A673 (cell line): Measurements from ENCODE around the gene FBXO45. TPM values are rescaled to one million over a fixed set of nuclear protein-coding genes. Genes with fewer than 3 reads are reported as not detected.
"Not testable (repeated sequence)": the region's sequence is repeated elsewhere in the genome, so short reads cannot be mapped to it uniquely, and the experiment has no call there.

ENCODE experiments used
- BruUV-seq: library from RNA; stranded (reverse); fragments of 400-500 nt; replicated peaks from 2 replicates; lab custom pipeline; 2021; lab: Mats Ljungman, UMichigan
- CTCF ChIA-PET: fragments of 300-600 bp; sonication (Branson Sonifier 250); formaldehyde crosslinking; loops from one replicate; lab custom pipeline; 2022; ENCODE audit warnings: antibody characterized with exemption; lab: Charles Lee
- POLR2A ChIA-PET: fragments of 300-600 bp; sonication (Branson Sonifier 250); formaldehyde crosslinking; loops from one replicate; lab custom pipeline; 2022; ENCODE audit warnings: antibody characterized with exemption; ENCODE audit not compliant: low non-redundant PET; lab: Charles Lee
- DNase-seq: peaks from one replicate; pipeline ENCODE4 v3.0.0-alpha.2; 2015; ENCODE audit warnings: low spot score
- H3K27ac ChIP-seq: fragments of 200-600 bp; sonication (generic); 2 replicates; pipeline ENCODE4 v1.5.1; 2016; ENCODE audit warnings: mixed run types, low read depth, mild to moderate bottlenecking, mixed read lengths, antibody characterized with exemption, low read length; ENCODE audit not compliant: poor library complexity, severe bottlenecking
- H3K27me3 ChIP-seq: fragments of 200-600 bp; sonication (generic); replicated peaks from 2 replicates; pipeline ENCODE4 v1.6.1; 2017; ENCODE audit warnings: mixed run types, low read depth, mild to moderate bottlenecking, mixed read lengths, antibody characterized with exemption, low read length; ENCODE audit not compliant: insufficient read depth, poor library complexity
- H3K36me3 ChIP-seq: fragments of 200-600 bp; sonication (generic); 2 replicates; pipeline ENCODE4 v1.6.1; 2016; ENCODE audit warnings: mixed run types, mild to moderate bottlenecking, mixed read lengths, antibody characterized with exemption, low read length; ENCODE audit not compliant: insufficient read depth, poor library complexity, severe bottlenecking
- H3K4me1 ChIP-seq: fragments of 200-600 bp; sonication (generic); 2 replicates; pipeline ENCODE4 v1.6.1; 2017; ENCODE audit warnings: mixed run types, mild to moderate bottlenecking, mixed read lengths, antibody characterized with exemption, low read length; ENCODE audit not compliant: insufficient read depth, poor library complexity, severe bottlenecking
- H3K4me3 ChIP-seq: fragments of 200-600 bp; sonication (generic); 2 replicates; pipeline ENCODE4 v1.5.1; 2016; ENCODE audit warnings: low read depth, mixed run types, mild to moderate bottlenecking, mixed read lengths, low read length; ENCODE audit not compliant: poor library complexity, severe bottlenecking
- H3K9me3 ChIP-seq: fragments of 200-600 bp; sonication (generic); 2 replicates; pipeline ENCODE4 v1.6.1; 2016; ENCODE audit warnings: mixed run types, low read depth, mild to moderate bottlenecking, mixed read lengths, antibody characterized with exemption, low read length; ENCODE audit not compliant: poor library complexity, severe bottlenecking
- EZH2 ChIP-seq: fragments of 200-600 bp; sonication (generic); IDR thresholded peaks from 2 replicates; pipeline ENCODE4 v1.6.1; 2017; ENCODE audit warnings: borderline replicate concordance, low read depth, mild to moderate bottlenecking, mixed read lengths, antibody characterized with exemption, low read length; ENCODE audit not compliant: poor library complexity, severe bottlenecking
- intact Hi-C: fragments of 100-400 bp; cut with micrococcal nuclease; formaldehyde crosslinking; loops from one replicate; pipeline ENCODE4 v1.10.0; 2022; ENCODE audit not compliant: unreplicated experiment
- total RNA-seq: library from RNA; stranded (reverse); gene quantifications from 2 replicates; pipeline ENCODE4 v1.2.3, GENCODE V29; 2021
- TF ChIP-seq, protein P1 (sequence below): fragments of 300-800, 200-600 bp; sonication (generic); conservative IDR thresholded peaks from 2 replicates; pipeline ENCODE4 v1.5.1; 2017; ENCODE audit warnings: low read depth, mild to moderate bottlenecking, antibody characterized with exemption, low read length, moderate library complexity, mixed read lengths

The FBXO45 gene
- total RNA-seq, 1 experiment from 2014 or later: 23.0 TPM

GRCh38 chr3:196559826-196560225 is 8.6 kb upstream of the FBXO45 start:
- Histone ChIP-seq H3K4me3 (no peak overlapping the region), H3K36me3 (peaks cover 9% of the 10 kb centered on the region), H3K4me1 (peaks cover 14% of the 10 kb centered on the region), H3K27me3 (no peaks in the 10 kb centered on the region), H3K27ac (no peak overlapping the region), H3K9me3 (no peaks in the 10 kb centered on the region)
- intact Hi-C loops: no loop called here
- CTCF ChIA-PET: no interaction called here
- no TSS peak for BruUV-seq
- TF ChIP-seq EZH2: no peak
- TF ChIP-seq, protein P1, sequence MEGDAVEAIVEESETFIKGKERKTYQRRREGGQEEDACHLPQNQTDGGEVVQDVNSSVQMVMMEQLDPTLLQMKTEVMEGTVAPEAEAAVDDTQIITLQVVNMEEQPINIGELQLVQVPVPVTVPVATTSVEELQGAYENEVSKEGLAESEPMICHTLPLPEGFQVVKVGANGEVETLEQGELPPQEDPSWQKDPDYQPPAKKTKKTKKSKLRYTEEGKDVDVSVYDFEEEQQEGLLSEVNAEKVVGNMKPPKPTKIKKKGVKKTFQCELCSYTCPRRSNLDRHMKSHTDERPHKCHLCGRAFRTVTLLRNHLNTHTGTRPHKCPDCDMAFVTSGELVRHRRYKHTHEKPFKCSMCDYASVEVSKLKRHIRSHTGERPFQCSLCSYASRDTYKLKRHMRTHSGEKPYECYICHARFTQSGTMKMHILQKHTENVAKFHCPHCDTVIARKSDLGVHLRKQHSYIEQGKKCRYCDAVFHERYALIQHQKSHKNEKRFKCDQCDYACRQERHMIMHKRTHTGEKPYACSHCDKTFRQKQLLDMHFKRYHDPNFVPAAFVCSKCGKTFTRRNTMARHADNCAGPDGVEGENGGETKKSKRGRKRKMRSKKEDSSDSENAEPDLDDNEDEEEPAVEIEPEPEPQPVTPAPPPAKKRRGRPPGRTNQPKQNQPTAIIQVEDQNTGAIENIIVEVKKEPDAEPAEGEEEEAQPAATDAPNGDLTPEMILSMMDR: no peak
- DNase-seq: no peak
- POLR2A ChIA-PET: no interaction called here

DNA sequence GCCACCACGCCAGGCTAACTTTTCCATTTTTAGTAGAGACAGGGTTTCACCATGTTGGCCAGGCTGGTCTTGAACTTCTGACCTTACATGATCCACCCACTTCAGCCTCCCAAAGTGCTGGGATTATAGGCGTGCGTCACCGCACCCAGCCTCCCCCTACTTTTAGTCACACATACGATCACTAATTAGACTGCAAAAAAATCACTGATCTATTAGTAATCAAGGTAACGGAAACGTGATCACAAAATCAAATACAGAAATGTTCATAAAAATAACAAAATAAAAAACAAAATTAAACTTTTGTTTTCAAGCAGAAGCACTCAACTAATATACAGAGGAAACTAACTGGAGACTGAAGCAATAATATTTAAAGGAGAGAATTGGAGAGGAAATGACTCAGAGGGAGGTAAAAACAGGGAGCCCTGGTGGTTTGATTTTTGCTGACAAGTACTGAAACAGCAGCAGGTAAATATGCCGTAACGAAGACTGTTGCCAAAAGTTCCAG is 4.7 kb upstream of the FBXO45 start:
- Histone ChIP-seq H3K36me3 (peaks cover 9% of the 10 kb centered on the region), H3K27ac (peak overlapping the region; percentile 54), H3K9me3 (no peaks in the 10 kb centered on the region), H3K27me3 (no peaks in the 10 kb centered on the region), H3K4me3 (no peak overlapping the region), H3K4me1 (peaks cover 23% of the 10 kb centered on the region)
- ChIA-PET POLR2A (no interaction called here), CTCF (no interaction called here)
- intact Hi-C loops: no loop called here
- no peak for TF ChIP-seq EZH2
- TF ChIP-seq, protein P1: no peak
- no TSS peak for BruUV-seq
- DNase-seq: peak; percentile 59

DNA sequence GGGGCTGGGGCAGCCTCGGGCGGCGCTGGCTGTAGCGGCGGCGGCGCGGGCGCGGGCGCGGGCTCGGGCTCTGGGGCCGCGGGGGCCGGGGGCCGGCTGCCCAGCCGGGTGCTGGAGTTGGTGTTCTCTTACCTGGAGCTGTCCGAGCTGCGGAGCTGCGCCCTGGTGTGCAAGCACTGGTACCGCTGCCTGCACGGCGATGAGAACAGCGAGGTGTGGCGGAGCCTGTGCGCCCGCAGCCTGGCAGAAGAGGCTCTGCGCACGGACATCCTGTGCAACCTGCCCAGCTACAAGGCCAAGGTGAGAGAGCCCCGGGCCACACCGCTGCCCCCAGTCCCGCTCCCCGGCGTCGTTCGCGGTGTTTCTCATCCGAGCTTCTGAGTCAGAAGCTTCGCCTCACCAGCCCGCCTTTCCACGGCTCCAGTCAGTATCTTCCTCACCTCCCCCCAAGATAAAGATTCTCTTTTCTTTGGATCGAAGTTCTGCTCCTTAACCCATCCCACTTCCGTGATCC is 600 bp downstream of the FBXO45 start:
- no TSS peak for BruUV-seq
- no peaks in the 10 kb centered on the region for H3K9me3 ChIP-seq
- H3K36me3 ChIP-seq: no peaks in the 10 kb centered on the region
- ChIA-PET CTCF (interaction anchor here (0.8 to 1.0 kb wide), 2 partner anchors 40 kb away, joined by 3 read pairs; no protein-coding TSS in a partner anchor), POLR2A (interaction anchor here (0.5 kb wide), 1 partner anchor 663 kb away, joined by 7 read pairs; no protein-coding TSS in a partner anchor)
- peak overlapping the region; percentile 94 for H3K4me3 ChIP-seq
- TF ChIP-seq EZH2: no peak
- TF ChIP-seq, protein P1: no peak
- peaks cover 17% of the 10 kb centered on the region for H3K4me1 ChIP-seq
- peak overlapping the region; percentile 86 for H3K27ac ChIP-seq
- no peaks in the 10 kb centered on the region for H3K27me3 ChIP-seq
- intact Hi-C loops: no loop called here
- peak; percentile 29 for DNase-seq

DNA sequence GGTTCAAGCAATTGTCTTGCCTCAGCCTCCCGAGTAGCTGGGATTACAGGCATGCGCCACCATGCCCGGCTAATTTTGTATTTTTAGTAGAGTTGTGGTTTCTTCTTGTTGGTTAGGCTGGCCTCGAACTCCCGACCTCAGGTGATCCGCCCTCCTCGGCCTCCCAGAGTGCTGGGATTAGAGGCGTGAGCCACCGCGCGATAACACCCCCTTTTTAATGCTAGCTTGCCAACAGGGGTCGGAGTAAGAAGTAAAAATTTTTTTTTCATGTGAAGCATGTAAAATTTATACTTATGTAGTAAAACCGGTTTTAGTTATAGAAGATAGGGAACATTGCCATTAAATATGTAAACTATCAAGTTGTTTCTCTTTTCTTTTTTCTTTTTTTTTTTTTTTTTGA is 1.9 kb downstream of the FBXO45 start:
- CTCF ChIA-PET, intact Hi-C loops, DNase-seq, H3K4me3 ChIP-seq, BruUV-seq, H3K36me3 ChIP-seq, H3K27me3 ChIP-seq, H3K27ac ChIP-seq, POLR2A ChIA-PET, H3K9me3 ChIP-seq: not testable (repeated sequence)
- peaks cover 13% of the 10 kb centered on the region for H3K4me1 ChIP-seq
